KOPT-K1 (cell line): ENCODE data around the gene REPS1.

Experiments
- H3K27ac ChIP-seq: fragments of 200-600 bp; sonication (generic); 2 replicates; pipeline ENCODE4 v1.5.1; 2016; ENCODE audit warnings: antibody characterized with exemption, mild to moderate bottlenecking, low read depth, low read length; ENCODE audit not compliant: poor library complexity, severe bottlenecking
- H3K36me3 ChIP-seq: fragments of 200-600 bp; sonication (generic); 2 replicates; pipeline ENCODE4 v1.5.1; 2017; ENCODE audit warnings: antibody characterized with exemption, mild to moderate bottlenecking, low read length, moderate library complexity; ENCODE audit not compliant: insufficient read depth
- H3K9me3 ChIP-seq: fragments of 200-600 bp; sonication (generic); 2 replicates; pipeline ENCODE4 v1.5.1; 2017; ENCODE audit warnings: antibody characterized with exemption, low read length, mild to moderate bottlenecking; ENCODE audit not compliant: insufficient read depth, poor library complexity, severe bottlenecking

Gene REPS1

DNA sequence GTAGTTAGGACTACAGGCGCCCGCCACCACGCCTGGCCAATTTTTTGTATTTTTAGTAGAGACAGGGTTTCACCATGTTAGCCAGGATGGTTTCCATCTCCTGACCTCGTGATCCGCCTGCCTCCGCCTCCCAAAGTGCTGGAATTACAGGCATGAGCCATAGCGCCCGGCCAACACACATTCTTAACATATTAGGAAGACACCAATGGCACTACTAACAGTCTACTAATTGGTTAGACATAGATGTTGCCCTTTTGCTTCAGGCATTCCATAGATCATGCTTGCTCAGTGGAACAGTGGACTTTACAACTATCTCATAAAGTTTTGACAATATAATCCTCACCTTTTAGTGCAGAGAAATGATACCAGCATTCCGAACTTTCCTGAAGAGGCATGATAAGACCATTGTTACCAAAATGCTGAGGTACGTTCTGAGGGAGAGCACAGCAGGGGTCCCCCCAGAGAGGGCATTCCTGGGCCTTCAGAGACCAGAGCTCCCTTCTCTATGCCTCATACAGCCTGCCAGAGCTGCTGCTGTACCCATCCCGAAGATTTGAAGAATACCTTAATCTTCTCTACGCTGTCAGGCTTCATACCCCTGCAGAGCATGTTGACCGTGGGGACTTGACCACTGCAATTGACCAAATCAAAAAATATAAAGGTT is 102.8 kb downstream of the REPS1 start:
- H3K27ac ChIP-seq, result no peak overlapping the region
- no peaks in the 10 kb centered on the region for H3K9me3 ChIP-seq
- H3K36me3 ChIP-seq, result no peaks in the 10 kb centered on the region

GRCh38 chr6:138882369-138883017 is 105.6 kb downstream of the REPS1 start:
- H3K27ac ChIP-seq, result no peak overlapping the region
- H3K9me3 ChIP-seq, result no peaks in the 10 kb centered on the region
- no peaks in the 10 kb centered on the region for H3K36me3 ChIP-seq

GRCh38 chr6:138873191-138873590 is 114.9 kb downstream of the REPS1 start:
- Histone ChIP-seq H3K27ac (no peak overlapping the region), H3K36me3 (no peaks in the 10 kb centered on the region), H3K9me3 (no peaks in the 10 kb centered on the region)

GRCh38 chr6:138869398-138869797 is 118.7 kb downstream of the REPS1 start:
- no peaks in the 10 kb centered on the region for H3K9me3 ChIP-seq
- H3K27ac ChIP-seq, result no peak overlapping the region
- no peaks in the 10 kb centered on the region for H3K36me3 ChIP-seq

- Histone ChIP-seq H3K27ac (no peak overlapping the region), H3K9me3 (no peaks in the 10 kb centered on the region), H3K36me3 (no peaks in the 10 kb centered on the region)
Measured at GRCh38 chr6:138868181-138868580, 119.9 kb downstream of the REPS1 start.

DNA sequence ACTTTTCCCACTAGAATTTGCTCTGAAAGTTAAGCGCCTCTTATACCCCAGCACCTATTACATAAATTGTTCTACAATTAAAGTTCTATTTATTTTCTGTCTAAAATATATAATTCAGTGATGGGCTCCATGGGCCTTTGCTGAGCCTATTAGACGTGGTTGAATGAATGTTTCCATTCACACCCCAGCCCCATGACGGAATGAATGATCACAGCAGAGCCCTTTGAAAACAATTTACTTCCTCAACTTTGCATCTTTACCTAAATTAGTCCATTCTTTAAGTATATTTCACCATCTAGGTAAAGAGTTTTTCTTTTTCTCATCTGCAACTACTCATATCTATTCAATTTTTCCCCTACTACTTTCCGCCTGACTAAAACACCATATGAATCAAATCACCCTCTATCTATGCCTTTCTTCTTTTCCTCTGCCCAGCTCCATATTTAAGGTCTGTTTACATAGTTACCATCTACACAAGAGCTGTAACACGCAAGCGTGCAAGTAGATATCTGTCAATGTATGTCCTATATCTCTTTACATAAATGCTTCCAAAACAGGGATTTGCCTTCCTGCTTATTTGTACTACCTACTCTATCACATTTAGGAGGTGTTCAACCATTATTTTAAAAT is 122.5 kb downstream of the REPS1 start:
- Histone ChIP-seq H3K27ac (no peak overlapping the region), H3K36me3 (no peaks in the 10 kb centered on the region), H3K9me3 (no peaks in the 10 kb centered on the region)

GRCh38 chr6:138864343-138864890 is 123.6 kb downstream of the REPS1 start:
- Histone ChIP-seq H3K9me3 (no peaks in the 10 kb centered on the region), H3K36me3 (no peaks in the 10 kb centered on the region), H3K27ac (no peak overlapping the region)

- H3K36me3 ChIP-seq, result no peaks in the 10 kb centered on the region
- no peak overlapping the region for H3K27ac ChIP-seq
- H3K9me3 ChIP-seq, result no peaks in the 10 kb centered on the region
Measured at GRCh38 chr6:138863321-138863720, 124.7 kb downstream of the REPS1 start.

GRCh38 chr6:138862456-138862855 is 125.6 kb downstream of the REPS1 start:
- no peaks in the 10 kb centered on the region for H3K36me3 ChIP-seq
- no peaks in the 10 kb centered on the region for H3K9me3 ChIP-seq
- no peak overlapping the region for H3K27ac ChIP-seq

- Histone ChIP-seq H3K36me3 (no peaks in the 10 kb centered on the region), H3K9me3 (no peaks in the 10 kb centered on the region), H3K27ac (no peak overlapping the region)
Measured at GRCh38 chr6:138857775-138858174, 130.3 kb downstream of the REPS1 start.

GRCh38 chr6:138856654-138857053 is 131.4 kb downstream of the REPS1 start:
- H3K9me3 ChIP-seq, result no peaks in the 10 kb centered on the region
- H3K36me3 ChIP-seq, result no peaks in the 10 kb centered on the region
- H3K27ac ChIP-seq, result no peak overlapping the region
